ENCODE data around the gene MXD3.

The MXD3 gene

GRCh38 chr5:177300951-177301350 lies 10.7 kb downstream of the MXD3 start:
- TF ChIP-seq, protein P1, sequence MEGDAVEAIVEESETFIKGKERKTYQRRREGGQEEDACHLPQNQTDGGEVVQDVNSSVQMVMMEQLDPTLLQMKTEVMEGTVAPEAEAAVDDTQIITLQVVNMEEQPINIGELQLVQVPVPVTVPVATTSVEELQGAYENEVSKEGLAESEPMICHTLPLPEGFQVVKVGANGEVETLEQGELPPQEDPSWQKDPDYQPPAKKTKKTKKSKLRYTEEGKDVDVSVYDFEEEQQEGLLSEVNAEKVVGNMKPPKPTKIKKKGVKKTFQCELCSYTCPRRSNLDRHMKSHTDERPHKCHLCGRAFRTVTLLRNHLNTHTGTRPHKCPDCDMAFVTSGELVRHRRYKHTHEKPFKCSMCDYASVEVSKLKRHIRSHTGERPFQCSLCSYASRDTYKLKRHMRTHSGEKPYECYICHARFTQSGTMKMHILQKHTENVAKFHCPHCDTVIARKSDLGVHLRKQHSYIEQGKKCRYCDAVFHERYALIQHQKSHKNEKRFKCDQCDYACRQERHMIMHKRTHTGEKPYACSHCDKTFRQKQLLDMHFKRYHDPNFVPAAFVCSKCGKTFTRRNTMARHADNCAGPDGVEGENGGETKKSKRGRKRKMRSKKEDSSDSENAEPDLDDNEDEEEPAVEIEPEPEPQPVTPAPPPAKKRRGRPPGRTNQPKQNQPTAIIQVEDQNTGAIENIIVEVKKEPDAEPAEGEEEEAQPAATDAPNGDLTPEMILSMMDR (IDR thresholded peaks at IDR 0.05; ENCODE audit: borderline replicate concordance, control extremely low read depth, extremely low read depth, insufficient read depth, missing control alignments), result no peak
- in situ Hi-C loops (cut with MboI; ENCODE audit: low sequenced_read_pairs, unreplicated experiment), result no loop called here

DNA sequence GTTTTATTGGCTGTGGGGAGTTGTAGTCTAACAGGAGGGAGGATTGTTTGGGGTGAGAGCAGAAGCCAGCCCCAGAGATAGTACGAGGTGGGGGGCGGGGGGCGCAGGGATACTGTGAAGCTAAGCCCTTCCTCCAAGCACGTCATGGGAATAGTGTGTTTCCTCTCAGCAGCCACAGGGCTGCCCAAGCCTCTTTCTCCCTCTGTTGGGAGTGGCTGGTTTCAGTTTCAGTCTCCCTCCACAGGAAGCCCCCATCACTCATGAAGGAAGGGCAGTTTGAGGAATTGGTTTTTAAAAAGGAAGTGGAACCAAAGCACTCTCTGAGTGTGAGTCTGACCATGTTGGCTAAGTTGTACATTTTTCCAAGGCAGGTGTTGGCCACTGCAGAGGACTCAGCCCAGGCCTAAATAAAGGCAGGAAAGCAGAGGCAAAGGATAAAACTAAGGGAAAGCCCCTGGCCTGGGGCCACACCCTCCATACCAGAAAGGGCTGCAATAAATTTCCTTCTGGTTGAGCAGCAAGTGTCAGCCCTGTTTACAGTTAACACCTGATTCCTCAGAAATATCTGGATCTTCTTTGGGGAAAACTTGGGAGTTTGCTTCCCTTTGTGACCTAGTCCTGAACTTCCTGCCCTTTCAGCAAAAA lies 11.3 kb downstream of the MXD3 start:
- in situ Hi-C loops (cut with MboI; ENCODE audit: low sequenced_read_pairs, unreplicated experiment), result no loop called here
- peak; percentile 63 for DNase-seq (ENCODE audit: low spot score)

More at GRCh38 chr5:177300951-177301350, 10.7 kb downstream of the MXD3 start:
- DNase-seq (ENCODE audit: low spot score), result no peak

GRCh38 chr5:177299697-177300096 lies 12.0 kb downstream of the MXD3 start:
- TF ChIP-seq, protein P1 (IDR thresholded peaks at IDR 0.05; ENCODE audit: borderline replicate concordance, control extremely low read depth, extremely low read depth, insufficient read depth, missing control alignments), result no peak
- in situ Hi-C loops (cut with MboI; ENCODE audit: low sequenced_read_pairs, unreplicated experiment), result loop anchor here (10.0 kb wide), 1 partner anchor 185 kb away; no protein-coding TSS in a partner anchor
- DNase-seq (ENCODE audit: low spot score), result no peak

More for the DNA sequence above, 11.3 kb downstream of the MXD3 start:
- TF ChIP-seq, protein P1 (IDR thresholded peaks at IDR 0.05; ENCODE audit: borderline replicate concordance, control extremely low read depth, extremely low read depth, insufficient read depth, missing control alignments), result no peak

DNA sequence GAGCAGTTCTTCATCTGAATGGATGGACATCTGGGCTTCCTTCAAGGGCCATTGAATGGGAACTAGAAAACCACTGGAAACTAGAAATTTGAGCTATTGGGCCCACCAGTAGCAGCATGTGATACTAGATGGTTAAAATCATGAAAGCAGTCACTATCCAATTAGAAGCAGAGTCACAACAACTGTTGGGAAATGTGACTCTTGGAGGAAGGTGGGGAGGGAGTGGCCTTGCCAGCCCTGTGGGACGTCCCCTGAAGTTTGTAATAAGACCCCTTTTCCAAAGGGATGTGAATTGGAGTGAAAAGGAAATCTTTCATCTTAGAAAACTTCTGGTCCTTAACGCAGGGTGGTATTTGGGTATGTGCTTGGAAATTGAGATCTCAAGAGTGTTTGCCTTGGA lies 13.8 kb downstream of the MXD3 start:
- in situ Hi-C loops (cut with MboI; ENCODE audit: low sequenced_read_pairs, unreplicated experiment), result loop anchor here (10.0 kb wide), 1 partner anchor 183 kb away; no protein-coding TSS in a partner anchor
- TF ChIP-seq, protein P1 (IDR thresholded peaks at IDR 0.05; ENCODE audit: borderline replicate concordance, control extremely low read depth, extremely low read depth, insufficient read depth, missing control alignments), result no peak
- no peak for DNase-seq (ENCODE audit: low spot score)

DNA sequence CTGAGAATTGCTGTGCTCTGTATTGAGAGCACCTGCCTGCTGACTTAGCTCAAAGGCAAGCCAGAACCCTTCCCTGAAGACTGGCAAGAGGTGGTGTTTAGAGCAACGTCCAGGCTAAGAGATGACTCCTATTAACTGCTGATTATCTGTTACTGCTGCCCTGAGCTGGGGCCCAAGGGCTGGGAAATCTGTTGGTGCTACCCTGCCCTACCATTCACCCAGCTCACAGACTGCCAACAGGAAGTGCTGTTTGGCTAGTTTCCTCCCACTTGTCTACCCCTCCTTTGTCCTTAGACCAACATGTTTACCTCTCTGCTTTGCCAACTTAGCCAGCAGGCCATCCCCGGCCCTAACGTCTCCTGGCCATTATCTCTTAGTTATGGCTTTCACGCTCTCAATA lies 15.1 kb downstream of the MXD3 start:
- in situ Hi-C loops (cut with MboI; ENCODE audit: low sequenced_read_pairs, unreplicated experiment), result loop anchor here (10.0 kb wide), 1 partner anchor 182 kb away; no protein-coding TSS in a partner anchor
- no peak for DNase-seq (ENCODE audit: low spot score)
- TF ChIP-seq, protein P1 (IDR thresholded peaks at IDR 0.05; ENCODE audit: borderline replicate concordance, control extremely low read depth, extremely low read depth, insufficient read depth, missing control alignments), result no peak

- in situ Hi-C loops (cut with MboI; ENCODE audit: low sequenced_read_pairs, unreplicated experiment), result loop anchor here (10.0 kb wide), 1 partner anchor 181 kb away; no protein-coding TSS in a partner anchor
- TF ChIP-seq, protein P1 (IDR thresholded peaks at IDR 0.05; ENCODE audit: borderline replicate concordance, control extremely low read depth, extremely low read depth, insufficient read depth, missing control alignments), result no peak
- no peak for DNase-seq (ENCODE audit: low spot score)
These were observed 15.8 kb downstream of the MXD3 start for GRCh38 chr5:177295924-177296323.

Measured in GM13976 (cell line).